HCT116 (cell line): Measurements from ENCODE around the gene RAPGEF2. TPM values are rescaled to one million over a fixed set of nuclear protein-coding genes. Genes with fewer than 3 reads are reported as not detected.

ENCODE experiments used
- ATAC-seq: fragments of 200-7000 bp; cut with Tn5 transposase; 2 replicates; pipeline ENCODE4 v1.9.1; 2020; ENCODE audit warnings: mild to moderate bottlenecking, moderate library complexity
- BruUV-seq: library from RNA; stranded (reverse); fragments of 400-500 nt; replicated peaks from 2 replicates; lab custom pipeline; 2021; lab: Mats Ljungman, UMichigan
- CTCF ChIA-PET: fragments of 300-600 bp; sonication (Branson Sonifier 250); formaldehyde crosslinking; loops from one replicate; lab custom pipeline; 2021; ENCODE audit warnings: antibody characterized with exemption; lab: Charles Lee
- POLR2A ChIA-PET: fragments of 300-600, 350-600 bp; sonication (Branson Sonifier 250); formaldehyde crosslinking; loops from one replicate; lab custom pipeline; 2021; ENCODE audit warnings: antibody characterized with exemption; lab: Charles Lee
- RAD21 ChIA-PET, 2 experiments: fragments of 300-600 bp; sonication (Branson Sonifier 250); formaldehyde crosslinking; loops; one replicate each; lab custom pipeline; 2023; ENCODE audit warnings: low total read pairs in 2 of 2; ENCODE audit not compliant: uncharacterized antibody in 2 of 2, unreplicated experiment in 2 of 2, low non-redundant PET in 1 of 2; lab: Charles Lee
- DNase-seq: peaks from one replicate; pipeline ENCODE4 v3.0.0-alpha.2; 2010; ENCODE audit warnings: low read depth, low spot score
- H2AFZ ChIP-seq: fragments of 200-600 bp; shearing (Covaris generic), sonication (generic); 2 replicates; pipeline ENCODE4 v1.6.1; 2017; ENCODE audit warnings: low read depth, mixed run types, mixed read lengths, antibody characterized with exemption, low read length; ENCODE audit not compliant: poor library complexity, severe bottlenecking
- H3K27ac ChIP-seq: 2 replicates; pipeline ENCODE4 v1.5.1; 2012; ENCODE audit warnings: low read depth, low read length
- H3K27me3 ChIP-seq: fragments of 200-600 bp; sonication (generic); 2 replicates; pipeline ENCODE4 v1.6.1; 2016; ENCODE audit warnings: mixed run types, low read length, mixed read lengths; ENCODE audit not compliant: insufficient read depth
- H3K36me3 ChIP-seq, 2 experiments: fragments of 200-500 bp in 1 of 2; fragments of 200-600 bp in 1 of 2; sonication (Bioruptor generic) in 1 of 2; sonication (generic) in 1 of 2; 2 replicates each; pipeline versions ENCODE4 v1.5.1 to v1.6.1; 2014 to 2016; ENCODE audit warnings: low read length in 2 of 2, inconsistent platforms in 1 of 2, mixed read lengths in 1 of 2, mixed run types in 1 of 2; ENCODE audit not compliant: insufficient read depth in 2 of 2, control insufficient read depth in 1 of 2
- H3K4me1 ChIP-seq, 2 experiments: fragments of 200-600 bp in 1 of 2; sonication (generic) in 1 of 2; 2 replicates each; pipeline versions ENCODE4 v1.5.1 to v1.6.1; 2012 to 2017; ENCODE audit warnings: low read length in 2 of 2, inconsistent platforms in 1 of 2, mild to moderate bottlenecking in 1 of 2, mixed read lengths in 1 of 2, mixed run types in 1 of 2, moderate library complexity in 1 of 2; ENCODE audit not compliant: insufficient read depth in 2 of 2, control insufficient read depth in 1 of 2
- H3K4me2 ChIP-seq: fragments of 200-600 bp; sonication (generic); 2 replicates; pipeline ENCODE4 v1.6.1; 2017; ENCODE audit warnings: mixed run types, low read length, mixed read lengths
- H3K4me3 ChIP-seq, 2 experiments: fragments of 200-600 bp in 1 of 2; sonication (generic) in 1 of 2; replicated peaks in 1 of 2; 2 replicates each; pipeline ENCODE4 v1.5.1; 2011 to 2016; ENCODE audit warnings: low read length in 2 of 2, control low read depth in 1 of 2, low read depth in 1 of 2, mild to moderate bottlenecking in 1 of 2, mixed read lengths in 1 of 2, mixed run types in 1 of 2
- H3K79me2 ChIP-seq: fragments of 200-600 bp; sonication (generic); 2 replicates; pipeline ENCODE4 v1.6.1; 2017; ENCODE audit warnings: mild to moderate bottlenecking, mixed run types, low read length, moderate library complexity, mixed read lengths; ENCODE audit not compliant: insufficient read depth
- H3K9ac ChIP-seq: fragments of 200-600 bp; sonication (generic); 2 replicates; pipeline ENCODE4 v1.6.1; 2016; ENCODE audit warnings: low read length, mixed read lengths
- H3K9me2 ChIP-seq: fragments of 200-600 bp; sonication (generic), shearing (Covaris generic); 2 replicates; pipeline ENCODE4 v1.6.1; 2017; ENCODE audit warnings: mixed run types, mild to moderate bottlenecking, moderate library complexity; ENCODE audit not compliant: insufficient read depth
- H3K9me3 ChIP-seq, 2 experiments: fragments of 200-500 bp in 1 of 2; fragments of 200-600 bp in 1 of 2; sonication (Bioruptor generic) in 1 of 2; sonication (generic) in 1 of 2; 2 replicates each; pipeline ENCODE4 v1.6.1; 2014 to 2017; ENCODE audit warnings: low read length in 2 of 2, mixed read lengths in 2 of 2, inconsistent platforms in 1 of 2, low read depth in 1 of 2, mild to moderate bottlenecking in 1 of 2, mixed run types in 1 of 2, moderate library complexity in 1 of 2; ENCODE audit not compliant: control insufficient read depth in 1 of 2, insufficient read depth in 1 of 2
- H4K20me1 ChIP-seq: fragments of 200-600 bp; sonication (generic), shearing (Covaris generic); 2 replicates; pipeline ENCODE4 v1.6.1; 2017; ENCODE audit warnings: mixed run types, mild to moderate bottlenecking, moderate library complexity; ENCODE audit not compliant: insufficient read depth
- EGR1 ChIP-seq: IDR thresholded peaks from 2 replicates; pipeline ENCODE4 v1.6.1; 2012; ENCODE audit warnings: low read depth
- ELF1 ChIP-seq: IDR thresholded peaks from 2 replicates; pipeline ENCODE4 v1.6.1; 2012; ENCODE audit warnings: low read depth, borderline replicate concordance
- POLR2A ChIP-seq: IDR thresholded peaks from 2 replicates; pipeline ENCODE4 v1.7.0; 2011; ENCODE audit warnings: borderline replicate concordance; ENCODE audit not compliant: insufficient read depth, insufficient read length; ENCODE audit errors: extremely low read depth
- RAD21 ChIP-seq: IDR thresholded peaks from 2 replicates; pipeline ENCODE4 v1.6.1; 2012; ENCODE audit warnings: low read depth, mild to moderate bottlenecking
- SIN3A ChIP-seq: IDR thresholded peaks from 2 replicates; pipeline ENCODE4 v1.6.1; 2012; ENCODE audit warnings: low read depth
- SP1 ChIP-seq: IDR thresholded peaks from 2 replicates; pipeline ENCODE4 v1.6.1; 2012; ENCODE audit warnings: low read depth
- SRF ChIP-seq: IDR thresholded peaks from 2 replicates; pipeline ENCODE4 v1.6.1; 2012; ENCODE audit warnings: low read depth
- TCF7L2 ChIP-seq: IDR thresholded peaks from 2 replicates; pipeline ENCODE4 v1.7.0; 2011; ENCODE audit warnings: borderline replicate concordance, inconsistent platforms; ENCODE audit not compliant: insufficient read depth, insufficient read length; ENCODE audit errors: extremely low read depth
- ZFX ChIP-seq: fragments of 450-650 bp; IDR thresholded peaks from 2 replicates; pipeline ENCODE4 v1.6.1; 2017
- intact Hi-C: fragments of 100-400 bp; cut with micrococcal nuclease; formaldehyde crosslinking; loops from 2 replicates; pipeline ENCODE4 v1.10.0; 2022
- total RNA-seq: library from RNA; stranded (reverse); gene quantifications from one replicate; pipeline ENCODE4 v1.2.1, GENCODE V29; 2021; ENCODE audit not compliant: unreplicated experiment
- TF ChIP-seq, protein P1 (sequence below): IDR thresholded peaks from 2 replicates; pipeline ENCODE4 v1.6.1; 2012
- TF ChIP-seq, protein P2 (sequence below): IDR thresholded peaks from 2 replicates; pipeline ENCODE4 v1.6.1; 2011; ENCODE audit warnings: mild to moderate bottlenecking, low read length, moderate library complexity; ENCODE audit not compliant: insufficient replicate concordance; ENCODE audit errors: extremely low read depth

RAPGEF2 gene
- total RNA-seq, 1 experiment from 2014 or later: 21.2 TPM

GRCh38 chr4:159328766-159329165 is 225.9 kb downstream of the RAPGEF2 start:
- DNase-seq: no peak
- Histone ChIP-seq H4K20me1 (no peaks in the 10 kb centered on the region), H3K36me3 (no peaks in the 10 kb centered on the region), H3K9ac (no peak overlapping the region), H3K9me3 (no peaks in the 10 kb centered on the region), H3K4me3 (no peak overlapping the region)
- BruUV-seq: no TSS peak
- TF ChIP-seq, protein P1, sequence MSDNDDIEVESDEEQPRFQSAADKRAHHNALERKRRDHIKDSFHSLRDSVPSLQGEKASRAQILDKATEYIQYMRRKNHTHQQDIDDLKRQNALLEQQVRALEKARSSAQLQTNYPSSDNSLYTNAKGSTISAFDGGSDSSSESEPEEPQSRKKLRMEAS: no peak
- TF ChIP-seq, protein P2, sequence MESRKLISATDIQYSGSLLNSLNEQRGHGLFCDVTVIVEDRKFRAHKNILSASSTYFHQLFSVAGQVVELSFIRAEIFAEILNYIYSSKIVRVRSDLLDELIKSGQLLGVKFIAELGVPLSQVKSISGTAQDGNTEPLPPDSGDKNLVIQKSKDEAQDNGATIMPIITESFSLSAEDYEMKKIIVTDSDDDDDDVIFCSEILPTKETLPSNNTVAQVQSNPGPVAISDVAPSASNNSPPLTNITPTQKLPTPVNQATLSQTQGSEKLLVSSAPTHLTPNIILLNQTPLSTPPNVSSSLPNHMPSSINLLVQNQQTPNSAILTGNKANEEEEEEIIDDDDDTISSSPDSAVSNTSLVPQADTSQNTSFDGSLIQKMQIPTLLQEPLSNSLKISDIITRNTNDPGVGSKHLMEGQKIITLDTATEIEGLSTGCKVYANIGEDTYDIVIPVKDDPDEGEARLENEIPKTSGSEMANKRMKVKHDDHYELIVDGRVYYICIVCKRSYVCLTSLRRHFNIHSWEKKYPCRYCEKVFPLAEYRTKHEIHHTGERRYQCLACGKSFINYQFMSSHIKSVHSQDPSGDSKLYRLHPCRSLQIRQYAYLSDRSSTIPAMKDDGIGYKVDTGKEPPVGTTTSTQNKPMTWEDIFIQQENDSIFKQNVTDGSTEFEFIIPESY: no peak
- TF ChIP-seq ZFX (no peak), TCF7L2 (no peak), EGR1 (no peak), ELF1 (no peak), SRF (no peak), SIN3A (no peak)
- TF ChIP-seq, all 23 proteins: peak for 0
- Histone ChIP-seq H3K4me2 (no peak overlapping the region), H3K79me2 (no peaks in the 10 kb centered on the region), H3K4me1 (no peaks in the 10 kb centered on the region), H3K27me3 (no peaks in the 10 kb centered on the region), H2AFZ (no peak overlapping the region), H3K9me2 (no peaks in the 10 kb centered on the region), H3K27ac (no peak overlapping the region)
- ChIA-PET CTCF (no interaction called here), POLR2A (no interaction called here), RAD21 (no interaction called here)
- no peak for ATAC-seq
- intact Hi-C loops: no loop called here

DNA sequence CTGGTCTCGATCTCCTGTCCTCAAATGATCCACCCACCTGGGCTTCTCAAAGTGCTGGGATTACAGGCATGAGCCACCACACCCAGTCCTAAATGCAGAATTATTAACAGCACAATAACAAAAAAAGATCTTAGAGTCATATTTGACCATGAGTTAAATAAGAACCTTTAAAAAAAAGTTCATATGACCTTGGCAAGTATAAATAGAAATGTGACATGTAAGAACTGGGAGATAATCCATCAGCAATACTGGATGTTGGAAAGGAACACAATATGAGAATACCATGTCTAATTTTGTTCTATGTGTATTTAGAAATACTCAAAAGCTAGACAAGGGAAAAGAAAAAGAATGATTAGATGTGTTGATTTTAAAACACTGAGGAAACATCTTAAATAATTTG is 231.6 kb downstream of the RAPGEF2 start:
- Histone ChIP-seq H3K9me3 (no peaks in the 10 kb centered on the region), H3K79me2 (no peaks in the 10 kb centered on the region), H4K20me1 (no peaks in the 10 kb centered on the region), H3K9me2 (no peaks in the 10 kb centered on the region), H3K9ac (no peak overlapping the region), H2AFZ (no peak overlapping the region), H3K4me1 (no peaks in the 10 kb centered on the region), H3K4me2 (no peak overlapping the region), H3K36me3 (no peaks in the 10 kb centered on the region; a peak in 1 of 4 replicates), H3K4me3 (no peak overlapping the region), H3K27me3 (no peaks in the 10 kb centered on the region), H3K27ac (no peak overlapping the region)
- ChIA-PET RAD21 (no interaction called here), CTCF (no interaction called here), POLR2A (no interaction called here)
- ATAC-seq: no peak
- no TSS peak for BruUV-seq
- intact Hi-C loops: no loop called here
- DNase-seq: no peak
- no peak for TF ChIP-seq TCF7L2
- TF ChIP-seq SRF: no peak
- no peak for TF ChIP-seq POLR2A
- no peak for TF ChIP-seq SP1
- no peak for TF ChIP-seq ELF1
- TF ChIP-seq RAD21: no peak
- TF ChIP-seq, protein P1: no peak
